Stimulated activated CD8-positive, alpha-beta memory T cell treated with anti-CD3 and anti-CD28 coated beads, Interleukin-12 subunit alpha, Interleukin-12 subunit beta, amount 100 ng/mL, for 24 hours (primary cell): ENCODE measurements around the gene ANAPC16.
"Not testable (repeated sequence)": the region's sequence is repeated elsewhere in the genome, so short reads cannot be mapped to it uniquely, and the experiment has no call there.

Experiments used
- DNase-seq: peaks from one replicate; pipeline ENCODE4 v3.0.0-alpha.2; 2020; ENCODE audit errors: extremely low read depth

ANAPC16 gene

GRCh38 chr10:72243822-72244437 is 28.1 kb downstream of the ANAPC16 start:
- DNase-seq: no peak

- no peak for DNase-seq
Observed at GRCh38 chr10:72244573-72245038, 28.8 kb downstream of the ANAPC16 start.

GRCh38 chr10:72245949-72246525 is 30.2 kb downstream of the ANAPC16 start:
- DNase-seq: no peak

- no peak for DNase-seq
Observed at GRCh38 chr10:72248468-72249151, 32.8 kb downstream of the ANAPC16 start.

GRCh38 chr10:72249176-72249862 is 33.5 kb downstream of the ANAPC16 start:
- not testable (repeated sequence) for DNase-seq

GRCh38 chr10:72250666-72251065 is 34.9 kb downstream of the ANAPC16 start:
- DNase-seq: no peak

GRCh38 chr10:72251635-72252034 is 35.8 kb downstream of the ANAPC16 start:
- no peak for DNase-seq

- no peak for DNase-seq
Observed at GRCh38 chr10:72252972-72253371, 37.2 kb downstream of the ANAPC16 start.

- no peak for DNase-seq
Observed at GRCh38 chr10:72253578-72253977, 37.8 kb downstream of the ANAPC16 start.

- no peak for DNase-seq
Observed at GRCh38 chr10:72254813-72255568, 39.2 kb downstream of the ANAPC16 start.

- no peak for DNase-seq
Observed at GRCh38 chr10:72255977-72256729, 40.3 kb downstream of the ANAPC16 start.

GRCh38 chr10:72257051-72257892 is 41.5 kb downstream of the ANAPC16 start:
- DNase-seq: no peak

GRCh38 chr10:72258617-72259016 is 42.8 kb downstream of the ANAPC16 start:
- DNase-seq: no peak

GRCh38 chr10:72259491-72260238 is 43.9 kb downstream of the ANAPC16 start:
- no peak for DNase-seq

- DNase-seq: no peak
Observed at GRCh38 chr10:72260239-72260975, 44.6 kb downstream of the ANAPC16 start.

GRCh38 chr10:72260976-72261783 is 45.4 kb downstream of the ANAPC16 start:
- no peak for DNase-seq

GRCh38 chr10:72261784-72262404 is 46.1 kb downstream of the ANAPC16 start:
- no peak for DNase-seq
